Measurements from ENCODE around the gene HLA-A. TPM values are rescaled to one million over a fixed set of nuclear protein-coding genes. Genes with fewer than 3 reads are reported as not detected.

The HLA-A gene
- total RNA-seq, 1 donor: 268 TPM

- Histone ChIP-seq H3K27ac (ENCODE audit: low read depth, low read length) (peak overlapping the region; percentile 53), H3K4me2 (ENCODE audit: insufficient read depth, low read length) (peak overlapping the region; percentile 82), H3K4me1 (ENCODE audit: insufficient read depth, low read length) (peaks cover 28% of the 10 kb centered on the region), H3K4me3 (ENCODE audit: insufficient read depth, low read length) (peak overlapping the region; percentile 60), H3K79me2 (ENCODE audit: insufficient read depth, low read length) (no peaks in the 10 kb centered on the region), H3K9me3 (ENCODE audit: low read depth, low read length) (no peaks in the 10 kb centered on the region), H2AFZ (ENCODE audit: low read length) (peak overlapping the region; percentile 58), H4K20me1 (ENCODE audit: insufficient read depth, low read length) (no peaks in the 10 kb centered on the region), H3K27me3 (ENCODE audit: insufficient read depth, low read length) (no peaks in the 10 kb centered on the region), H3K36me3 (ENCODE audit: insufficient read depth, low read length) (no peaks in the 10 kb centered on the region)
- no peak for DNase-seq (ENCODE audit: insufficient read length, low spot score, missing footprints)
- no peak for TF ChIP-seq CTCF (IDR thresholded peaks at IDR 0.05; ENCODE audit: extremely low read depth, low read depth, low read length)
Measured at GRCh38 chr6:29964518-29964886, 22.2 kb downstream of the HLA-A start.

GRCh38 chr6:29964887-29965562 lies 22.7 kb downstream of the HLA-A start:
- Histone ChIP-seq H3K4me2 (ENCODE audit: insufficient read depth, low read length) (peak overlapping the region; percentile 82), H3K4me3 (ENCODE audit: insufficient read depth, low read length) (peak overlapping the region; percentile 60), H3K4me1 (ENCODE audit: insufficient read depth, low read length) (peaks cover 28% of the 10 kb centered on the region), H2AFZ (ENCODE audit: low read length) (peak overlapping the region; percentile 58), H4K20me1 (ENCODE audit: insufficient read depth, low read length) (no peaks in the 10 kb centered on the region), H3K27me3 (ENCODE audit: insufficient read depth, low read length) (no peaks in the 10 kb centered on the region), H3K36me3 (ENCODE audit: insufficient read depth, low read length) (no peaks in the 10 kb centered on the region), H3K9me3 (ENCODE audit: low read depth, low read length) (no peaks in the 10 kb centered on the region), H3K27ac (ENCODE audit: low read depth, low read length) (peak overlapping the region; percentile 53), H3K79me2 (ENCODE audit: insufficient read depth, low read length) (no peaks in the 10 kb centered on the region)
- no peak for TF ChIP-seq CTCF (IDR thresholded peaks at IDR 0.05; ENCODE audit: extremely low read depth, low read depth, low read length)
- DNase-seq (ENCODE audit: insufficient read length, low spot score, missing footprints): peak; percentile 77

GRCh38 chr6:29965563-29965872 lies 23.2 kb downstream of the HLA-A start:
- Histone ChIP-seq H3K4me1 (ENCODE audit: insufficient read depth, low read length) (peaks cover 28% of the 10 kb centered on the region), H2AFZ (ENCODE audit: low read length) (peak overlapping the region; percentile 58), H3K4me3 (ENCODE audit: insufficient read depth, low read length) (peak overlapping the region; percentile 60), H3K27ac (ENCODE audit: low read depth, low read length) (peak overlapping the region; percentile 53), H3K27me3 (ENCODE audit: insufficient read depth, low read length) (no peaks in the 10 kb centered on the region), H3K79me2 (ENCODE audit: insufficient read depth, low read length) (no peaks in the 10 kb centered on the region), H3K9me3 (ENCODE audit: low read depth, low read length) (no peaks in the 10 kb centered on the region), H3K36me3 (ENCODE audit: insufficient read depth, low read length) (no peaks in the 10 kb centered on the region), H3K4me2 (ENCODE audit: insufficient read depth, low read length) (peak overlapping the region; percentile 82), H4K20me1 (ENCODE audit: insufficient read depth, low read length) (no peaks in the 10 kb centered on the region)
- no peak for DNase-seq (ENCODE audit: insufficient read length, low spot score, missing footprints)
- TF ChIP-seq CTCF (IDR thresholded peaks at IDR 0.05; ENCODE audit: extremely low read depth, low read depth, low read length): no peak

GRCh38 chr6:29965873-29966601 lies 23.7 kb downstream of the HLA-A start:
- Histone ChIP-seq H3K79me2 (ENCODE audit: insufficient read depth, low read length) (no peaks in the 10 kb centered on the region), H3K4me1 (ENCODE audit: insufficient read depth, low read length) (peaks cover 28% of the 10 kb centered on the region), H2AFZ (ENCODE audit: low read length) (peak overlapping the region; percentile 68), H3K4me2 (ENCODE audit: insufficient read depth, low read length) (peak overlapping the region; percentile 82), H4K20me1 (ENCODE audit: insufficient read depth, low read length) (no peaks in the 10 kb centered on the region), H3K36me3 (ENCODE audit: insufficient read depth, low read length) (no peaks in the 10 kb centered on the region), H3K27me3 (ENCODE audit: insufficient read depth, low read length) (peaks cover 4% of the 10 kb centered on the region), H3K27ac (ENCODE audit: low read depth, low read length) (peak overlapping the region; percentile 53), H3K4me3 (ENCODE audit: insufficient read depth, low read length) (peak overlapping the region; percentile 23), H3K9me3 (ENCODE audit: low read depth, low read length) (no peaks in the 10 kb centered on the region)
- DNase-seq (ENCODE audit: insufficient read length, low spot score, missing footprints): no peak
- no peak for TF ChIP-seq CTCF (IDR thresholded peaks at IDR 0.05; ENCODE audit: extremely low read depth, low read depth, low read length)
